Measurements from ENCODE around the gene C2orf92. TPM values are rescaled to one million over a fixed set of nuclear protein-coding genes. Genes with fewer than 3 reads are reported as not detected.

C2orf92 gene
- total RNA-seq, 1 experiment from 2014 or later: 6.0 TPM

DNA sequence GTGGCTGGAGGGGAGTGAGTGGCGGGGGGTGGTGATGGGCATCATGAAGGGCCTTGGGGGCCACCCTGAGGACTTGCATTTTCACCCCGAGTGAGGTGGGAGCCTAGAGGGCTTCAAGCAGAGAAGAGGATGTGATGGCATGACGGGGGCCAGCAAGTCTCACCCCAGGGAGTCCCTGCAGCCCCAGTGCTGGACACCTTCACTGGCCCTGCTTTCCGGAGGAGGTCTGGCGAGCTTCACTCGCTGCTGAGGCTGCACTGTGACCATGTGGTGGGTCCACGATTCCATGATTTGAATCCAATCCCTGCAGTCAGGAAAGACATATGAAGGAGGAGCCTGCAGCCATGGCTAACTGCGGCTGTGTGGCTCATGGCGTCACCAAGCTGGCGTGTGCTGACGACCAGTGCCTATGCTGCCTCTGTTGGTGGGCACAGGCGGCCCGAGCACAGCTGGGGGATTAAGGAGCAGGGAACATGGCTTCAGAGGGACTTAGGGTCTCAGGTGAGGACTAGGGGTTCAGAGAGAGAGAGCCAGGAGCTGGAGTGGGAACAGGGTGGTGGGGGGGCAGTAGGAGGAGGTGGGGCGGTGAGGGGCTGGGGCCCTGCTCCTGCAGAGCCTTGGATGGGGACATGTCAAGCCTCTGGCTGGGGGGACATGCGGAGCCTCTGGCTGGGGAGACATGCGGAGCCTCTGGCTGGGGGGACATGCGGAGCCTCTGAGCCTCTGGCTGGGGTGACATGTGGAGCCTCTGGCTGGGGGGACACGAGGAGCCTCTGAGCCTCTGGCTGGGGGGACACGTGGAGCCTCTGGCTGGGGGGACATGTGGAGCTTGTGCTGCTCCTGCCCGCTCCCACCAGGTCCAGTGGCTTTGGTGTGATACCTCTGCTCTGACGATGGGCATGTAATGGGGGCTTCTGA lies 47.4 kb downstream of the C2orf92 start:
- Histone ChIP-seq H3K4me1 (ENCODE audit: control insufficient read depth, insufficient read depth, low read length) (no peaks in the 10 kb centered on the region), H3K27me3 (ENCODE audit: control insufficient read depth, insufficient read depth, low read length) (no peaks in the 10 kb centered on the region), H3K9me3 (ENCODE audit: control insufficient read depth, insufficient read depth, low read depth, low read length) (no peaks in the 10 kb centered on the region), H3K27ac (ENCODE audit: low read length) (no peak overlapping the region), H3K36me3 (ENCODE audit: control insufficient read depth, insufficient read depth, low read length) (no peaks in the 10 kb centered on the region), H3K4me3 (ENCODE audit: low read depth in 2 of 2, low read length in 2 of 2) (no peak overlapping the region)
- POLR2A ChIA-PET: no interaction called here
- TF ChIP-seq SIN3A (IDR thresholded peaks at IDR 0.05; ENCODE audit: borderline replicate concordance, insufficient read depth, low read depth, low read length) (no peak), TCF7L2 (IDR thresholded peaks at IDR 0.05; ENCODE audit: low read depth, low read length) (no peak), POLR2AphosphoS5 (IDR thresholded peaks at IDR 0.05; ENCODE audit: low read depth, low read length) (no peak), CTCF (IDR thresholded peaks at IDR 0.05) (no peak), REST (IDR thresholded peaks at IDR 0.05; ENCODE audit: insufficient read depth in 1 of 2, low read depth in 2 of 2, low read length in 1 of 2) (no peak)
- CTCF ChIA-PET: no interaction called here
- ATAC-seq (no peak), DNase-seq (ENCODE audit: low read depth, low spot score) (no peak)
- intact Hi-C loops (cut with micrococcal nuclease; ENCODE audit: unreplicated experiment): no loop called here
- in situ Hi-C loops (cut with HindIII; ENCODE audit: low pct_unique_long_range_greater_than_20kb, low sequenced_read_pairs): no loop called here
- no TSS peak for BruUV-seq (replicated peaks)

- Histone ChIP-seq H3K4me1 (ENCODE audit: control insufficient read depth, insufficient read depth, low read length) (no peaks in the 10 kb centered on the region), H3K27me3 (ENCODE audit: control insufficient read depth, insufficient read depth, low read length) (no peaks in the 10 kb centered on the region), H3K9me3 (ENCODE audit: control insufficient read depth, insufficient read depth, low read depth, low read length) (no peaks in the 10 kb centered on the region), H3K4me3 (ENCODE audit: low read depth in 2 of 2, low read length in 2 of 2) (no peak overlapping the region), H3K27ac (ENCODE audit: low read length) (no peak overlapping the region), H3K36me3 (ENCODE audit: control insufficient read depth, insufficient read depth, low read length) (no peaks in the 10 kb centered on the region)
- CTCF ChIA-PET: no interaction called here
- POLR2A ChIA-PET: no interaction called here
- intact Hi-C loops (cut with micrococcal nuclease; ENCODE audit: unreplicated experiment): no loop called here
- no TSS peak for BruUV-seq (replicated peaks)
- ATAC-seq (no peak), DNase-seq (ENCODE audit: low read depth, low spot score) (no peak)
- in situ Hi-C loops (cut with HindIII; ENCODE audit: low pct_unique_long_range_greater_than_20kb, low sequenced_read_pairs): no loop called here
- no peak for TF ChIP-seq REST (IDR thresholded peaks at IDR 0.05; ENCODE audit: insufficient read depth in 1 of 2, low read depth in 2 of 2, low read length in 1 of 2)
- TF ChIP-seq TCF7L2 (IDR thresholded peaks at IDR 0.05; ENCODE audit: low read depth, low read length): no peak
- TF ChIP-seq POLR2AphosphoS5 (IDR thresholded peaks at IDR 0.05; ENCODE audit: low read depth, low read length): no peak
- TF ChIP-seq CTCF (IDR thresholded peaks at IDR 0.05): no peak
- no peak for TF ChIP-seq SIN3A (IDR thresholded peaks at IDR 0.05; ENCODE audit: borderline replicate concordance, insufficient read depth, low read depth, low read length)
Observed at GRCh38 chr2:97717613-97717995, 48.1 kb downstream of the C2orf92 start.
